K562 (cell line): ENCODE measurements around the gene CYFIP2. TPM values are rescaled to one million over a fixed set of nuclear protein-coding genes. Genes with fewer than 3 reads are reported as not detected.
A peak's percentile ranks its signal among the peaks of the same experiment; 100 is the strongest.

Experiments used
- CBX3 ChIP-seq, 2 experiments: IDR thresholded peaks; 1 replicate in 1 of 2; 2 replicates in 1 of 2; pipeline ENCODE4 v1.6.1; 2012; ENCODE audit warnings: inconsistent platforms in 2 of 2, low read length in 2 of 2, borderline replicate concordance in 1 of 2, control low read depth in 1 of 2
- CBX8 ChIP-seq: fragments of 200-600 bp; sonication (generic); IDR thresholded peaks from 2 replicates; pipeline ENCODE4 v1.6.1; 2012; ENCODE audit warnings: borderline replicate concordance, mixed run types, low read depth, mild to moderate bottlenecking, moderate library complexity, mixed read lengths, low read length, control low read depth, inconsistent platforms; ENCODE audit not compliant: poor library complexity, severe bottlenecking; ENCODE audit errors: extremely low read depth
- CREB1 ChIP-seq, 2 experiments: sonication (generic) in 1 of 2; formaldehyde crosslinking in 1 of 2; IDR thresholded peaks; 2 replicates each; pipeline versions ENCODE4 v1.6.1 to v1.8.0; 2012 to 2022; ENCODE audit warnings: inconsistent platforms in 1 of 2, mild to moderate bottlenecking in 1 of 2, missing genetic modification reagents in 1 of 2, moderate library complexity in 1 of 2
- HES1 ChIP-seq: fragments of 450-650 bp; IDR thresholded peaks from 2 replicates; pipeline ENCODE4 v1.6.1; 2016; ENCODE audit warnings: low read depth, mild to moderate bottlenecking, moderate library complexity
- NUFIP1 ChIP-seq: fragments of 450-650 bp; IDR thresholded peaks from 2 replicates; pipeline ENCODE4 v1.6.1; 2018; ENCODE audit not compliant: partially characterized antibody
- RBM17 ChIP-seq: fragments of 200-400 bp; formaldehyde crosslinking; IDR thresholded peaks from 2 replicates; pipeline ENCODE4 v1.6.1; 2017; ENCODE audit warnings: low read depth, mild to moderate bottlenecking, low read length, borderline replicate concordance
- RNF2 ChIP-seq: sonication (generic); IDR thresholded peaks from 2 replicates; pipeline ENCODE4 v1.6.1; 2016
- SIN3B ChIP-seq: fragments of 450-650 bp; IDR thresholded peaks from 2 replicates; pipeline ENCODE4 v1.6.1; 2017; ENCODE audit warnings: low read depth, mild to moderate bottlenecking, moderate library complexity
- SLC30A9 ChIP-seq: fragments of 250-450 bp; sonication (Bioruptor Pico); IDR thresholded peaks from 2 replicates; pipeline ENCODE4 v1.8.0; 2022; ENCODE audit warnings: mild to moderate bottlenecking, moderate library complexity
- SMAD1 ChIP-seq: fragments of 150-350 bp; IDR thresholded peaks from 2 replicates; pipeline ENCODE4 v1.6.1; 2014; ENCODE audit warnings: low read length, low read depth; ENCODE audit not compliant: partially characterized antibody
- SMC3 ChIP-seq: conservative IDR thresholded peaks from 2 replicates; pipeline ENCODE4 v1.6.1; 2011; ENCODE audit warnings: low read depth, low read length, improper control_type of control experiment; ENCODE audit not compliant: insufficient read depth
- ZNF561 ChIP-seq: fragments of 450-650 bp; formaldehyde crosslinking; conservative IDR thresholded peaks from 2 replicates; pipeline ENCODE4 v1.4.0; 2020; ENCODE audit warnings: mild to moderate bottlenecking, moderate library complexity
- ZNF766 ChIP-seq: fragments of 200-800 bp; sonication (Bioruptor generic); conservative IDR thresholded peaks from 2 replicates; pipeline ENCODE4 v1.6.1; 2016; ENCODE audit warnings: missing genetic modification characterization, missing compliant biosample characterization
- polyA plus RNA-seq, 8 experiments: library from polyadenylated mRNA; depleted of rRNA in 4 of 8; stranded (reverse) in 5 of 8; unstranded in 3 of 8; fragments of >200 nt; fragmentation: Nextera tagmentation in 2 of 8; fragmentation: Illumina TruSeq in 1 of 8; extraction: Ambion mirVana in 2 of 8; extraction: Trizol in 1 of 8; gene quantifications; 2 replicates each; pipeline versions ENCODE4 v1.2.1 to v1.2.3, GENCODE V29; 2011 to 2014; ENCODE audit warnings: inconsistent platforms in 1 of 8, missing spikeins in 1 of 8
- total RNA-seq, 7 experiments: library from RNA; depleted of rRNA in 6 of 7; stranded (reverse); fragments of >200 nt in 6 of 7; fragmentation: Illumina TruSeq in 2 of 7; extraction: Trizol in 2 of 7; gene quantifications; 2 replicates each; pipeline versions ENCODE4 v1.2.1 to v1.2.3, GENCODE V29; 2011 to 2021; ENCODE audit warnings: low replicate concordance in 1 of 7
- TF ChIP-seq, protein P1 (sequence below), 2 experiments: fragments of 450-650 bp in 1 of 2; sonication (generic) in 1 of 2; formaldehyde crosslinking in 1 of 2; IDR thresholded peaks in 1 of 2; conservative IDR thresholded peaks in 1 of 2; 2 replicates each; pipeline versions ENCODE4 v1.6.1 to v1.8.1; 2016 to 2023; ENCODE audit warnings: mild to moderate bottlenecking in 2 of 2, moderate library complexity in 2 of 2, inconsistent platforms in 1 of 2, missing genetic modification reagents in 1 of 2
- TF ChIP-seq, protein P2 (sequence below): fragments of 250-450 bp; sonication (Bioruptor Pico); IDR thresholded peaks from 2 replicates; pipeline ENCODE4 v1.4.0; 2020
- TF ChIP-seq, protein P3 (sequence below): fragments of 450-650 bp; IDR thresholded peaks from 2 replicates; pipeline ENCODE4 v1.6.1; 2016; ENCODE audit warnings: antibody characterized with exemption

Gene CYFIP2
- total and polyA plus RNA-seq, 9 of the 15 experiments (the other 6 are each of a cell fraction or from before 2014, with no cell fraction given) = 0.76 to 2.9 (median 1.4) TPM; not detected in 1

- TF ChIP-seq SMC3 (no peak), RBM17 (no peak), CREB1 (IDR thresholded peaks at IDR 0.05) (no peak), CREB1 (CRISPR knock-in tag; IDR thresholded peaks at IDR 0.05) (no peak), CBX3 (IDR thresholded peaks at IDR 0.05; ENCODE audit: borderline replicate concordance in 1 of 2, low read length in 2 of 2) (no peak), NUFIP1 (no peak), SIN3B (no peak), ZNF766 (peak; percentile 97), SLC30A9 (CRISPR knock-in tag) (no peak), HES1 (no peak), CBX8 (no peak), RNF2 (no peak), SMAD1 (no peak), ZNF561 (peak; percentile 73; the same call in 1 of the 2 replicates)
- TF ChIP-seq, protein P1, sequence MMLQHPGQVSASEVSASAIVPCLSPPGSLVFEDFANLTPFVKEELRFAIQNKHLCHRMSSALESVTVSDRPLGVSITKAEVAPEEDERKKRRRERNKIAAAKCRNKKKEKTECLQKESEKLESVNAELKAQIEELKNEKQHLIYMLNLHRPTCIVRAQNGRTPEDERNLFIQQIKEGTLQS (IDR thresholded peaks at IDR 0.05) = no peak
- TF ChIP-seq, protein P1 (CRISPR knock-in tag; conservative IDR thresholded peaks at IDR 0.05) = no peak
- TF ChIP-seq, protein P2, sequence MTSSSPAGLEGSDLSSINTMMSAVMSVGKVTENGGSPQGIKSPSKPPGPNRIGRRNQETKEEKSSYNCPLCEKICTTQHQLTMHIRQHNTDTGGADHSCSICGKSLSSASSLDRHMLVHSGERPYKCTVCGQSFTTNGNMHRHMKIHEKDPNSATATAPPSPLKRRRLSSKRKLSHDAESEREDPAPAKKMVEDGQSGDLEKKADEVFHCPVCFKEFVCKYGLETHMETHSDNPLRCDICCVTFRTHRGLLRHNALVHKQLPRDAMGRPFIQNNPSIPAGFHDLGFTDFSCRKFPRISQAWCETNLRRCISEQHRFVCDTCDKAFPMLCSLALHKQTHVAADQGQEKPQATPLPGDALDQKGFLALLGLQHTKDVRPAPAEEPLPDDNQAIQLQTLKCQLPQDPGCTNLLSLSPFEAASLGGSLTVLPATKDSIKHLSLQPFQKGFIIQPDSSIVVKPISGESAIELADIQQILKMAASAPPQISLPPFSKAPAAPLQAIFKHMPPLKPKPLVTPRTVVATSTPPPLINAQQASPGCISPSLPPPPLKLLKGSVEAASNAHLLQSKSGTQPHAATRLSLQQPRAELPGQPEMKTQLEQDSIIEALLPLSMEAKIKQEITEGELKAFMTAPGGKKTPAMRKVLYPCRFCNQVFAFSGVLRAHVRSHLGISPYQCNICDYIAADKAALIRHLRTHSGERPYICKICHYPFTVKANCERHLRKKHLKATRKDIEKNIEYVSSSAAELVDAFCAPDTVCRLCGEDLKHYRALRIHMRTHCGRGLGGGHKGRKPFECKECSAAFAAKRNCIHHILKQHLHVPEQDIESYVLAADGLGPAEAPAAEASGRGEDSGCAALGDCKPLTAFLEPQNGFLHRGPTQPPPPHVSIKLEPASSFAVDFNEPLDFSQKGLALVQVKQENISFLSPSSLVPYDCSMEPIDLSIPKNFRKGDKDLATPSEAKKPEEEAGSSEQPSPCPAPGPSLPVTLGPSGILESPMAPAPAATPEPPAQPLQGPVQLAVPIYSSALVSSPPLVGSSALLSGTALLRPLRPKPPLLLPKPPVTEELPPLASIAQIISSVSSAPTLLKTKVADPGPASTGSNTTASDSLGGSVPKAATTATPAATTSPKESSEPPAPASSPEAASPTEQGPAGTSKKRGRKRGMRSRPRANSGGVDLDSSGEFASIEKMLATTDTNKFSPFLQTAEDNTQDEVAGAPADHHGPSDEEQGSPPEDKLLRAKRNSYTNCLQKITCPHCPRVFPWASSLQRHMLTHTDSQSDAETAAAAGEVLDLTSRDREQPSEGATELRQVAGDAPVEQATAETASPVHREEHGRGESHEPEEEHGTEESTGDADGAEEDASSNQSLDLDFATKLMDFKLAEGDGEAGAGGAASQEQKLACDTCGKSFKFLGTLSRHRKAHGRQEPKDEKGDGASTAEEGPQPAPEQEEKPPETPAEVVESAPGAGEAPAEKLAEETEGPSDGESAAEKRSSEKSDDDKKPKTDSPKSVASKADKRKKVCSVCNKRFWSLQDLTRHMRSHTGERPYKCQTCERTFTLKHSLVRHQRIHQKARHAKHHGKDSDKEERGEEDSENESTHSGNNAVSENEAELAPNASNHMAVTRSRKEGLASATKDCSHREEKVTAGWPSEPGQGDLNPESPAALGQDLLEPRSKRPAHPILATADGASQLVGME (CRISPR knock-in tag) = peak; percentile 96
- TF ChIP-seq, protein P3, sequence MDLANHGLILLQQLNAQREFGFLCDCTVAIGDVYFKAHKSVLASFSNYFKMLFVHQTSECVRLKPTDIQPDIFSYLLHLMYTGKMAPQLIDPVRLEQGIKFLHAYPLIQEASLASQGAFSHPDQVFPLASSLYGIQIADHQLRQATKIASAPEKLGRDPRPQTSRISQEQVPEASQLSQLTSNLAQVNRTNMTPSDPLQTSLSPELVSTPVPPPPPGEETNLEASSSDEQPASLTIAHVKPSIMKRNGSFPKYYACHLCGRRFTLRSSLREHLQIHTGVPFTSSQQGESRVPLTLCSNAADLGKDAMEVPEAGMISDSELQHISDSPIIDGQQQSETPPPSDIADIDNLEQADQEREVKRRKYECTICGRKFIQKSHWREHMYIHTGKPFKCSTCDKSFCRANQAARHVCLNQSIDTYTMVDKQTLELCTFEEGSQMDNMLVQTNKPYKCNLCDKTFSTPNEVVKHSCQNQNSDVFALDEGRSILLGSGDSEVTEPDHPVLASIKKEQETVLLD = no peak
These were observed 12.6 kb downstream of the CYFIP2 start (continued) for GRCh38 chr5:157278319-157279037.
